ENCODE results near the gene GJD4.

Gene GJD4

GRCh38 chr10:35579726-35580422 is 25.3 kb upstream of the GJD4 start:
- no peak for DNase-seq

GRCh38 chr10:35580423-35580770 is 24.7 kb upstream of the GJD4 start:
- no peak for DNase-seq

- no peak for DNase-seq
These were observed 23.5 kb upstream of the GJD4 start for GRCh38 chr10:35581655-35582054.

GRCh38 chr10:35584946-35585345 is 20.2 kb upstream of the GJD4 start:
- DNase-seq = no peak

- no peak for DNase-seq
These were observed 19.8 kb upstream of the GJD4 start for GRCh38 chr10:35585356-35585755.

GRCh38 chr10:35585903-35586535 is 19.1 kb upstream of the GJD4 start:
- peak; percentile 18 for DNase-seq

GRCh38 chr10:35588836-35589235 is 16.3 kb upstream of the GJD4 start:
- DNase-seq = no peak

GRCh38 chr10:35592441-35592840 is 12.7 kb upstream of the GJD4 start:
- no peak for DNase-seq

- DNase-seq = no peak
These were observed 10.7 kb upstream of the GJD4 start for GRCh38 chr10:35594115-35595079.

GRCh38 chr10:35595106-35595505 is 10.0 kb upstream of the GJD4 start:
- no peak for DNase-seq

- no peak for DNase-seq
These were observed 6.8 kb upstream of the GJD4 start for GRCh38 chr10:35598379-35598778.

- no peak for DNase-seq
These were observed 4.9 kb upstream of the GJD4 start for GRCh38 chr10:35600193-35600592.

GRCh38 chr10:35606430-35606829 is 1.3 kb downstream of the GJD4 start:
- no peak for DNase-seq

- DNase-seq = no peak
These were observed 2.6 kb downstream of the GJD4 start for GRCh38 chr10:35607475-35608327.

GRCh38 chr10:35608328-35608672 is 3.2 kb downstream of the GJD4 start:
- no peak for DNase-seq

GRCh38 chr10:35611750-35612149 is 6.6 kb downstream of the GJD4 start:
- DNase-seq = no peak

GRCh38 chr10:35612385-35613106 is 7.4 kb downstream of the GJD4 start:
- DNase-seq = peak; percentile 32

GRCh38 chr10:35613107-35613440 is 7.9 kb downstream of the GJD4 start:
- no peak for DNase-seq

GRCh38 chr10:35613597-35614226 is 8.6 kb downstream of the GJD4 start:
- DNase-seq = peak; percentile 23

GRCh38 chr10:35614312-35614711 is 9.2 kb downstream of the GJD4 start:
- DNase-seq = peak; percentile 29

- DNase-seq = no peak
These were observed 21.9 kb downstream of the GJD4 start for GRCh38 chr10:35626971-35627507.

GRCh38 chr10:35631404-35631803 is 26.3 kb downstream of the GJD4 start:
- DNase-seq = no peak

All from RPMI8226 (cell line).